RWPE1 (cell line): ENCODE measurements around the gene CUL4A.
"Not testable (repeated sequence)": the region's sequence is repeated elsewhere in the genome, so short reads cannot be mapped to it uniquely, and the experiment has no call there.

Experiments
- CTCF ChIA-PET: fragments of 350-600 bp; sonication (Branson Sonifier 250); formaldehyde crosslinking; extraction: SDS; loops from one replicate; lab custom pipeline; 2021; lab: Yijun Ruan, JAX
- POLR2A ChIA-PET: fragments of 400-600 bp; formaldehyde crosslinking; extraction: SDS; loops from one replicate; lab custom pipeline; 2020; ENCODE audit warnings: antibody characterized with exemption; ENCODE audit not compliant: low non-redundant PET; lab: Yijun Ruan, JAX
- DNase-seq: peaks from one replicate; pipeline ENCODE4 v3.0.0; 2012; ENCODE audit warnings: low spot score
- H3K27ac ChIP-seq: fragments of 450-650 bp; 2 replicates; pipeline ENCODE4 v1.5.1; 2017
- CTCF ChIP-seq: fragments of 450-650 bp; conservative IDR thresholded peaks from 2 replicates; pipeline ENCODE4 v1.5.1; 2017; ENCODE audit warnings: low read depth, mild to moderate bottlenecking

CUL4A gene

GRCh38 chr13:113239357-113239756 is 29.9 kb downstream of the CUL4A start:
- CTCF ChIA-PET: no interaction called here
- POLR2A ChIA-PET: no interaction called here
- H3K27ac ChIP-seq: no peak overlapping the region
- DNase-seq: no peak
- no peak for TF ChIP-seq CTCF

GRCh38 chr13:113239986-113240385 is 30.6 kb downstream of the CUL4A start:
- no peak for TF ChIP-seq CTCF
- ChIA-PET POLR2A (no interaction called here), CTCF (no interaction called here)
- H3K27ac ChIP-seq: no peak overlapping the region
- no peak for DNase-seq

GRCh38 chr13:113241623-113242022 is 32.2 kb downstream of the CUL4A start:
- DNase-seq, CTCF ChIA-PET, H3K27ac ChIP-seq, POLR2A ChIA-PET: not testable (repeated sequence)

GRCh38 chr13:113243847-113244246 is 34.4 kb downstream of the CUL4A start:
- DNase-seq: no peak
- no peak overlapping the region for H3K27ac ChIP-seq
- no peak for TF ChIP-seq CTCF
- ChIA-PET CTCF (interaction anchor here (0.8 kb wide), 1 partner anchor 20 kb away, joined by 3 read pairs; no protein-coding TSS in a partner anchor), POLR2A (no interaction called here)

GRCh38 chr13:113245849-113246796 is 36.7 kb downstream of the CUL4A start:
- DNase-seq: no peak
- ChIA-PET CTCF (interaction anchor here (0.7 kb wide), 1 partner anchor 12 kb away, joined by 3 read pairs; no protein-coding TSS in a partner anchor), POLR2A (no interaction called here)
- H3K27ac ChIP-seq: no peak overlapping the region
- TF ChIP-seq CTCF: no peak

- CTCF ChIA-PET: no interaction called here
- POLR2A ChIA-PET: no interaction called here
- no peak for TF ChIP-seq CTCF
- H3K27ac ChIP-seq: no peak overlapping the region
- no peak for DNase-seq
Observed at GRCh38 chr13:113252516-113253095, 43.2 kb downstream of the CUL4A start.

- H3K27ac ChIP-seq, POLR2A ChIA-PET, DNase-seq: not testable (repeated sequence)
- CTCF ChIA-PET: interaction anchor here (0.7 kb wide), 1 partner anchor 12 kb away, joined by 3 read pairs; no protein-coding TSS in a partner anchor
Observed at GRCh38 chr13:113257908-113258307, 48.5 kb downstream of the CUL4A start.
